Activated CD8-positive, alpha-beta memory T cell treated with anti-CD3 and anti-CD28 coated beads, Interleukin-2, amount 50 U/mL, for 4 hours (primary cell): Measurements from ENCODE around the gene PLXNC1.
A peak's percentile ranks its signal among the peaks of the same experiment; 100 is the strongest.

Experiments
- DNase-seq: peaks from one replicate; pipeline ENCODE4 v3.0.0-alpha.2; 2020

The PLXNC1 gene

DNA sequence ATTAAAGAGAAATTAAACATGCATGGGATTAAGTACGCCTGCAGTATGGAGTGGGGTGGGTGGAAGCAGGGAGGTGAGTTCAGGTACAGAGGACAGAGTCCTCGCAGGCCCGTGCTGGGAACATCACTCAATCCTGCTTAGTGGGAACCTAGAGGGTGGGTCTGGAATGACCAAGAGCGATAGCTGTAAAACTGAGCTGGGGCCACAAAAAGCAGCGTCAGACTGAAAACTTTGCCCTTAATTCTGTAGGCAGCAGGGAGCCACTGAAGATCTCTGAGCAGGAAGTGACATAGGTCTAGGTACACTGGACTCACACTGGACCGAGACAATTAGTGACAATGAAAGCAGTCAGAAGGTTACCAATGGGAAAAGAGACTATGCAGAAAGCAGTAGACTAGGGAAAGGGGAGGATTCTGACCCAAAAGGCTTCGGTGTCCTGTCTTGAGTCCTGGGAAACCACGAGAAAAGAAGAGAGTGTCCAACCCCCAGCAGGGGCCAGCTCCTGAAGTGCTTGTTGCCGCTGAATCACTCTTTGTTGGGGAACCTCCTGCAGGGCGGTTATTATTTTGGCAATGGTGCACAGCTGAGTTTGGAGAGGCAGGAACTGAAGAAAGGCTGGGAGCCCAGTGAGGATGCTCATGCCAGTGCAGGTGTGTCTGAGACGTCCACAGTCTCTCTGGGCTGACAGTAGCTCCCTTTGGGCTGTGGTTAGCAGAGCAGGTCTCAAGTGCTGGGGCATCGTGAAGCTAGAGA, 97.4 kb downstream of the PLXNC1 start:
- no peak for DNase-seq

- no peak for DNase-seq
Observed at GRCh38 chr12:94247246-94247645, 98.9 kb downstream of the PLXNC1 start.

- DNase-seq: no peak
Observed at GRCh38 chr12:94248582-94248981, 100.2 kb downstream of the PLXNC1 start.

DNA sequence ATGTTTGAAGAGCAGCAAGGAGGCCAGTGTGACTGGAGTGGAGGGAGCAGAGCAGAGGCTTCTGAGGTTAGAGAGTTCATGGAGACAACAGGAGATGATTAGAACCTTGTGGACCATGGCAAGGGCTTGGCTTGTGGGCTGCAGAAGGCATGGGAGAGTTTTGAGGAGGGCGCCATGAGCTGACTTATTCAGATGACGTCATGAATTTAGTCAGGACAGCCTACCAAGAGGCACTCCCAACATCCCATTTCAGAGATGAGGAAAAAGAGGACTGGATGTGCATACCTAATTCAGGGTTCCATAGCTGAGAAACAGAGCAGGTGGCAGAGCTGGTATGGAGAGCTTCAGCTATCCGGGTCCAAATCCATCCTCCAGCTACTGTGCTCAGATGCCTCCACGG, 101.8 kb downstream of the PLXNC1 start:
- DNase-seq: no peak

GRCh38 chr12:94254270-94254669, 105.9 kb downstream of the PLXNC1 start:
- DNase-seq: no peak

DNA sequence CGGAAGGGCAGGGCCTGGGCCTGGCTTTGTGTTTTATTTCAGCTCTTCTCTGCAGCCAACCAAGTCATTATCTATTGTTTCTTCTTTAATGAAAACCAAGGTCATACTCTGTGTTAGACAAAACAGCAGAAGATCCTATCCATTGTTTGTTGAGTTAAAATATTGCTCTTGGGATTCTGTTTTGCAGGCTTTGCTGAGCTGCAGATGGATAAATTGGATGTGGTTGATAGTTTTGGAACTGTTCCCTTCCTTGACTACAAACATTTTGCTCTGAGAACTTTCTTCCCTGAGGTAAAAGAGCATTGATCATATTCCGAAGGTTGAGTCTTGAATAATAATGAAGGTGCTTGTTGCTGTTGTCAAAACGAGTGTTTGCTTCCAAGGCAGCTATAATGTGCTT, 106.6 kb downstream of the PLXNC1 start:
- no peak for DNase-seq

- DNase-seq: no peak
Observed at GRCh38 chr12:94255428-94255827, 107.1 kb downstream of the PLXNC1 start.

- no peak for DNase-seq
Observed at GRCh38 chr12:94258593-94258992, 110.2 kb downstream of the PLXNC1 start.

DNA sequence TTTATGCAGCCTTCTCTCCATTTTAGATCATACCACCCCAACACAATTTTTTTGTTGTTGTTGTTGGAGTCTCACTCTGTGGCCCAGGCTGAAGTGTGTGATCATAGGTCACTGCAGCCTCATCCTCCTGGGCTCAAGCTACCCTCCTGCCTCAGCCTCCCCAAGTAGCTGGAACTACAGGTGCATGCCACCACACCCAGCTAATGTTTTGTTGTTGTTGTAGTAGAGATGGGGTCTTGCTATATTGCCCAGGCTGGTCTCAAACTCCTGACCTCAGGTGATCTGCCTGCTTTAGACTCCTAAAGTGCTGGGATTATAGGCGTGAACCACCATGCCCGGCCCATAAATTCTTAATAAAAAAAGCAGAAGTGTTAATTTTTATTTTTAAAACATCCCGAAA, 111.6 kb downstream of the PLXNC1 start:
- DNase-seq: no peak

DNA sequence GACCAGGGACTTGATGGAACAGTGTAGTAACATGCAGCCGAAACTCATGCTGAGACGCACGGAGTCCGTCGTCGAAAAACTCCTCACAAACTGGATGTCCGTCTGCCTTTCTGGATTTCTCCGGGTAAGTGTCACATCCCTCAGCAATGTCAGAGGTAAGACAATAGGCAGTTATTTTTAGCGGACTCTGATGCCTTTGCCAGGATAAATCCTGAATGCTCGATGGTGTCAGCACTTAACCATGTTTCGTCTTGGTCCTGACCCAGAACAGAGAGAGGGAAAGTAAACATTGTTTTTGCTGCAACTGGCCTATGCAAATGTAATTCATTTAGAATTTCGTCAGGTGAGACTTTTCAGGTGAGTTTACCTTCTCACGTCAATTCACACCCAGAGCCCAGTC, 112.3 kb downstream of the PLXNC1 start:
- no peak for DNase-seq

GRCh38 chr12:94261119-94261518, 112.7 kb downstream of the PLXNC1 start:
- DNase-seq: no peak

DNA sequence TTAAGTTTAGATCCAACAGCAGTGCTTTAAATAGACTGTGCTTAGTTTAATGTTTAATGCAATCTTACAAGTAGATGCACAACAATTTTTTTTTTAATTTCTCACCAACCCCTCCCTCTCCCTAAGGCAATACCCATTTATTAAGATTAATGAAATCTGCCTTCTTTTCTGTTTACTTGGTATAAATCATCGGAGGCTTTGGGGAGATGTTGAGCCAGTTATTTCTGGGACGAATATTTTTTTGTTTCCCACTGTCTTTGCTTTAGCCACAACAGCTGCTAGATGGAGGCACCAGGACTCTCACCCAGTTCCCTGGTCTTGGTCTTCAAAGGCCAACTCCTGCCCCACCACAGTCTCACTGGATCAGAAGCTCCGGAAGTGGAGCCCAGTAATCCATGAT, 113.4 kb downstream of the PLXNC1 start:
- DNase-seq: no peak

DNA sequence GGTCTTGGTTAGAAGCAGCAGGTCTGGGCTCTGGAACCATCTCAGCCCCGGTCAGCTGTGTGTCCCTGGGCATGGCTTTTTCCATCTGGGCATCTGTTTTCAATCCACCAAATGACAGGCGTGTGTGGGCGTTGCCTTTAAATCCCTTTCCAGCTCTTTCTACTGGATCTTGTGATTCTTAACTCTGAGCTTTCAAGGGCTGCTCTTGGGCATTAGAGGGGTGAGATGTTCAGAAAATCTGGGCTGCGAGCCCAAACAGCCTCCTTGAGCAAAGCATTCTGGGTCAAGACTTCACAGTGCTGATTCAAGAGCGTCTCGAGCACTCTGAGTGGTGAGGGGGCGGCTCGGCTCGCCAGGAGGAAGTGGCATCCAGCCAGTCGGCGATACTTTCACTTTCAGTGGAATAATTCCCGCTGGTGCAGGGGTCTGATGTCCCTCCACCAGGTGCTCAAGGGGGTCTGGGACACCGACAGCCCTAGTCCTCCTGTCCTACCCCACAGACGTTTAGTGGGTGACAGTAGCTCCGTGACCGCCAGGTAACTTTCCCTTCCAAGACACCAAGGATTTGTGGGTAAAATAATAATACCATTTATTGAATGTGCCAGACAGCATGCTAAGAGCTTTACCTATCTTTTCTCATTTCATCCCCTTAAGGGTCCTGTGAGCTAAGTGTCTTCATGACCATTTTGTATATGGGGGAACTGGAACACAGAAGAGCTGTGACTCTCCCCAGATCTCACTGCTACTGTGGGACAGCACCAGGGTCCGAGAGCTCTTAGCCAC, 114.0 kb downstream of the PLXNC1 start:
- peak; percentile 75 for DNase-seq

GRCh38 chr12:94263011-94263811, 114.8 kb downstream of the PLXNC1 start:
- DNase-seq: peak; percentile 62

DNA sequence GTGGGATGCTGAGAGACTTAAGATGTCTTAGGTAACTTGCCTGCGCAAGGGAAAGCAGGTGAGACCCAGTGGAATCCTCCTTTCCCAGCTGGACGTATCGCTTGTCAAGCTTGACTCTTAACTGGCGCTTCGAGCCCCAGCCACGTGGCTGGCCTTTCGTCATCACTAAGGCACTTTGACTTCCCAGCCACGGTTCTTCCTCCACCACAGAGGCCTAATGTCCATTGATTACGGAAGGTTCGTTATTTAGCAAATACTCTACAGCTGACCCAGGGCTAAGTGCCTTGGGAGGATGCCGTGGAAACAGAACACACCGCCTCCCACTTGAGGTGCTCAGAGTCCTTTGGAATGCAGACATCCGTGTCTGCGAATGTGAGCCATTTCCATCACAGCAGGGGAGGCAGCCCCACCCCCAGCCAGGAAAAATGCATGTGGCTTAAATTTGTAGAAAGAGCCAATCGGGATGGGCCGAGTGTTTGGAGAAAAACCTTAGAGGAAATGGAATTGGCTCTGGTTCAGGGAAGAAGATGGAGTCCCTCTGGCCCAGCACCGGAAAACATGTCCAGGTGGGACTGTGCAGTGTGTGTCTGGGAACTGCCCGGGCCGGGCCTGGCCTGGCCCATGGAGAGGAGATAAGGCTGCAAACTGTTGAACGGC, 115.7 kb downstream of the PLXNC1 start:
- no peak for DNase-seq

DNA sequence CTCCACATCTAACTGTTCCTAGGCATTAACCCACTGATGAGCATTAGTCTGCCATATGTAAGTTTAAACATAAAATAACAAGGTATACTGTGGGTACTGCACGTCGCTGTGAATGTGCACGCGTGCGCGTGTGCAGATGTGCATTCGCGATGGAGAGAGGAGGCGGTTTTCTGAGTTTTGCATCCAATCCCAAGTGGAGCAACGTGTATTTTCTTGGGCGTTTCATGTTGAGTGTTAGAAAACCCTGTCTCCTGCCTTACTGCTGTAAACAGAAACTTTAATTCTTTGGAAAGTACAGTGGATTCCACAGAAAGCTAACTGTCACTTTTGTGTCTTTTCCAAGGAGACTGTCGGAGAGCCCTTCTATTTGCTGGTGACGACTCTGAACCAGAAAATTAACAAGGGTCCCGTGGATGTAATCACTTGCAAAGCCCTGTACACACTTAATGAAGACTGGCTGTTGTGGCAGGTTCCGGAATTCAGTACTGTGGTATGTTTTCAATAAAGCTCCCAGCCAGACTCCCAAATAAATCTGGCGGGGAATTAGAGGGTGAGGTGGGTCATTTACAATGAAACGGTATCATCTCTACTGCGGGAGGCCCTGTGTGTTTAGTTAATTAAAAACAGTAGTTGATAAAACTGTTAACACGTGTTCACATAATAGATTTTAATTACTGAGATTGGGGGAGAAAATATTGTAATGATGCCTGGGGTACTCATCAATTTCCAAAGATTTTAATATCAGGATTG, 116.5 kb downstream of the PLXNC1 start:
- DNase-seq: no peak

DNA sequence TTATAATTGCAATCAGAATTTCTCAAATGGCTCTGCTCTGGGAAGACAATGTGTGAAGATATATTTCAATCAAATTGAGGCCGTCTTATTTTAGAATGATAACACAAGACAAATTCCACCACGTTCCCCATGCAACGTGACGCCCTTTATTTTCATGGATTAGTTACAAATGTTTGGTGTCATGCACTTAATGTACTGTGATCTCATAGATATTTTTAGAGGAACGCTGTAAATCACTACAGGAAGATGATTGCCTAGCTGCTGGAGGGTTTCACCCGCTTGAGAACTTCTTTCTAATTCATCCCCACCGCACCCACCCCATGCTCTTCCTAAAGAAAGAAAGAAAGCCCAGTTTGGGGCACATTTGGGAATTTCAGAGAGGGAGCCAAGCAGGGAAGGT, 117.2 kb downstream of the PLXNC1 start:
- DNase-seq: no peak

DNA sequence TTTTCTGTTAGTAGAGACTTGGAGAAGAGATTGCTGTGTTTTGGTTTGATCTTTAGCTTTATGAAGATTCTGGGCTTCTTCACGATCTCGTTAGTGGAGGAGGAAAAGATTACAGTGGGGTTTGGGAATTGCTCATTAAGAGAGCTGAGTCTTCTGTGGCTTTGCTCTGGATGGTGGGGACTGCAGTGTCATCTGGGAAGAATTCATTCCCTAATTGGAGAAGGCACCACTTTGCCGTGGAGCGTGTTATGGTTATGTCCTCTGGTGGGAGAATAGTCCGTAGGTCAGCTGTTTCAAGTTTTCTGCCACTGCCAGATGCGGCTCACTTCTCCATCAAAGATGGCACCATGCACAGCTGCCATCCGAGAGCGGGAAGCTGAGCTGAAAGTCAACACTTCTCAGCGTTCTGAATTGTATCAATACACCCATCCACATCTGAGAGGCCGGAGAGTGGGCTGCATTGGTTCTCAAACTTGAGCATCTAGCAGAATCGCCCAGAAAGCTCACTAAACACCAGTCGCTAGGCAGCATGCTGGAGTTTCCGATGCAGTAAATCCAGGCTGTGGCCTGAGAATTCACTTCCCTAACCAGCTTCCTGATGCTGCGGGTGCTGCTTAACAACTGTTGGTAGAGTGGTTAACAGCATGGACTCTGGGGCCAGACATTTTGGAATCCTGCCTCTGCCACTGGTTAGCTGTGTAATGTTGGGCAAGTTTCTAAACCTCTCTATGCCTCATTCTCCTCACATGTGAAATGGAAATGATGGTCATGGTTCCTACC, 117.8 kb downstream of the PLXNC1 start:
- no peak for DNase-seq

DNA sequence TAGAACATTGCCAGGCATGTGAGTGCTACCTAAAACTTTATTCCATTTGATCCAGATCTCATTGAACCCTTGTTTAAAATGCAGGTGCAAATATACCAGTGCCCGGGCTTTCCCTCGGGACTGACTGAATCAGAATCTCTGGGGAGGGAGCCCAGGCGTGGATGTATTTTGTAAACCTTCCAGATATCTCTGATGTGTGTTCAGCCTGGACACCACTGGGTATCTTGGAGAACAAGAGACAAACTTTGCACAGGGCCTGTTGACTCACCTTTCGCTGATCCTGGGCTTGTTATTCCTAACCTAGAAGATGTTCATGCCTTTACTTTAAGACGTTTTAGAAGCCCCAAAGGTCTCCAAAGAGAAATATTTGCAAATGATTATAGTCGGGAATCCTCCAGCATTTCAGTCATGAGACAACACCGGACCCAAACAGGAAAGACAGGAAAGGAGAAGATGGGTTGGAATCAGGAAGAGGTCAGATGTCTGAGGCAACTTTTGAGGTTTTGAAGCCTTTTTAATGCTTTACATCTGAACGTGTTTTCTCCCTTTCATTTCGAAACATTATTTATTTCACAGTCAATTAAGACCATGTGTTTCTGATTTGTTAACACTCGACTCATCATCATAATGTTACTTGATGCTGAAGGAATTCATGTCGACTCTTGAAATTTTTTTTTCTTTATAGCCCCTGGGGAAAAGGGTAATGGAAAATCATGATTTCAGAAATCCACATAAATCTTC, 118.6 kb downstream of the PLXNC1 start:
- no peak for DNase-seq

GRCh38 chr12:94267537-94267872, 119.1 kb downstream of the PLXNC1 start:
- no peak for DNase-seq

GRCh38 chr12:94267921-94268471, 119.6 kb downstream of the PLXNC1 start:
- DNase-seq: no peak
